HL-60 (cell line): ENCODE results near the gene GOLIM4.

ENCODE experiments used
- DNase-seq, 2 experiments: peaks; one replicate each; pipeline ENCODE4 v3.0.0-alpha.2; 2010 to 2020; ENCODE audit warnings: low read depth in 1 of 2, low spot score in 1 of 2
- H3K27ac ChIP-seq: fragments of 250-450 bp; sonication (Bioruptor Pico); replicated peaks from 2 replicates; pipeline ENCODE4 v1.5.1; 2020; ENCODE audit warnings: mild to moderate bottlenecking, moderate library complexity
- H3K27me3 ChIP-seq: fragments of 250-450 bp; sonication (Bioruptor Pico); 2 replicates; pipeline ENCODE4 v1.5.1; 2021; ENCODE audit warnings: mild to moderate bottlenecking, moderate library complexity; ENCODE audit not compliant: insufficient read depth, poor library complexity, severe bottlenecking
- H3K4me3 ChIP-seq: replicated peaks from 2 replicates; pipeline ENCODE4 v1.5.1; 2011; ENCODE audit warnings: mild to moderate bottlenecking, control low read depth, low read length; ENCODE audit not compliant: insufficient read depth
- CTCF ChIP-seq: IDR thresholded peaks from one replicate; pipeline ENCODE4 v1.5.1; 2011; ENCODE audit warnings: low read length, control low read depth, inconsistent platforms; ENCODE audit not compliant: insufficient read depth
- GABPA ChIP-seq: IDR thresholded peaks from 2 replicates; pipeline ENCODE4 v1.6.1; 2012; ENCODE audit warnings: low read depth
- POLR2AphosphoS5 ChIP-seq: IDR thresholded peaks from 2 replicates; pipeline ENCODE4 v1.6.1; 2012; ENCODE audit warnings: low read depth
- REST ChIP-seq: IDR thresholded peaks from 2 replicates; pipeline ENCODE4 v1.6.1; 2012; ENCODE audit warnings: low read depth; ENCODE audit not compliant: insufficient replicate concordance
- SPI1 ChIP-seq: IDR thresholded peaks from 2 replicates; pipeline ENCODE4 v1.6.1; 2012; ENCODE audit warnings: low read depth, mild to moderate bottlenecking, borderline replicate concordance

The GOLIM4 gene

GRCh38 chr3:167996514-167996913 is 99.2 kb downstream of the GOLIM4 start:
- no peak for DNase-seq
- Histone ChIP-seq H3K27me3 (no peaks in the 10 kb centered on the region), H3K4me3 (no peak overlapping the region), H3K27ac (no peak overlapping the region)
- TF ChIP-seq CTCF (no peak), POLR2AphosphoS5 (no peak), REST (peak; percentile 61)

- Histone ChIP-seq H3K27me3 (no peaks in the 10 kb centered on the region), H3K27ac (no peak overlapping the region), H3K4me3 (no peak overlapping the region)
- no peak for TF ChIP-seq POLR2AphosphoS5
- TF ChIP-seq GABPA = no peak
- no peak for TF ChIP-seq REST
- no peak for TF ChIP-seq CTCF
- TF ChIP-seq SPI1 = no peak
- DNase-seq = no peak
Measured at GRCh38 chr3:167992381-167992780, 103.3 kb downstream of the GOLIM4 start.

- DNase-seq = no peak
- H3K27me3 ChIP-seq = no peaks in the 10 kb centered on the region
- no peak for TF ChIP-seq REST
- no peak for TF ChIP-seq POLR2AphosphoS5
- no peak for TF ChIP-seq CTCF
- no peak for TF ChIP-seq SPI1
- no peak for TF ChIP-seq GABPA
- no peak overlapping the region for H3K4me3 ChIP-seq
- H3K27ac ChIP-seq = no peak overlapping the region
Measured at GRCh38 chr3:167991213-167991612, 104.5 kb downstream of the GOLIM4 start.
